ENCODE measurements around the gene DVL1. TPM values are rescaled to one million over a fixed set of nuclear protein-coding genes. Genes with fewer than 3 reads are reported as not detected.

The DVL1 gene
- total and polyA plus RNA-seq, 2 of the 13 experiments (the other 11 are each of a cell fraction or from before 2014, with no cell fraction given) = 30.8 to 60.4 TPM

DNA sequence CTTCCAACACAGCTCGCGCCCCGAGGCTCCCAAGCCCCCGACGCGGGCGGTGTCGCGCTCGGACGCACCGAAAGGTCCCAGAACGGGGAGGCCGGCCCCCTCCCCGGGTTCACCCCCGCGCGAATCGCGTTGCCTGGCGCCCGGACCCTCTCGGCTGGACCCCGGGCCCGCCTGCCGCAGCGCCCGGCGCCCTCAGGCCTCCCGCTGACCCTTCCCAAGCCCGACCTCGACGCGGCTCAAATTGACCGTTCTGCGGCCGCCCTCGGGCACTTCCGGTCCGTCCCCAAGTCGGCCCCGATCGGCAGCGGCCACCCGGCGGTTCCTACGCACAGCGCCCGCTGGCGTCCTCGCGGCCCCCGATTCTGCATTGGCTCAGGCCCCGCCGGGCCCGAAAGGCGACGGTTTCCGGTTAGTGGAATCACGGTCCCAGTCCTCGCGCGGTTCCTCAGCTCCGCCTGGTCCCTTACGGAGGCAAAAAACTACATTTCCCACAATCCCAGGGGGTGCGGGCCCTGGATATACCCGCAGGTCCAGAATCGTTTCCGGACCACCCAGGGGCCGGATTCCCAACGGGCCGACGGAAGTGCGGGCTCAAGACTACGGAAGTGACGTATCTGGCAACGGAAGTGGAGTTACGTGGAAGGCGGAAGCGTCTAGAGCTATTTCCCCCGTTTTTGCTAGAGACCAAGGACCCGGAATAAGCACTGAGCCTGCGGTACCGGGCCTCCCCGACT, 25.9 kb upstream of the DVL1 start, which contains the start of gene AURKAIP1 (continued):
- TF ChIP-seq KDM5B (CRISPR knock-in tag; IDR thresholded peaks at IDR 0.05; ENCODE audit: borderline replicate concordance) (peak; percentile 87; the same call in 1 of the 2 replicates), RFX5 (IDR thresholded peaks at IDR 0.05; ENCODE audit: low read depth, low read length) (peak; percentile 63; the same call in 1 of the 2 replicates), ZNF274 (CRISPR knock-in tag; IDR thresholded peaks at IDR 0.05) (peak; percentile 96), ZKSCAN8 (CRISPR knock-in tag; IDR thresholded peaks at IDR 0.05; ENCODE audit: borderline replicate concordance) (peak; percentile 89; the same call in 1 of the 2 replicates), ZNF781 (CRISPR knock-in tag; IDR thresholded peaks at IDR 0.05; ENCODE audit: borderline replicate concordance, not compliant biosample characterization) (no peak), THAP11 (CRISPR knock-in tag; IDR thresholded peaks at IDR 0.05) (peak; percentile 99), ERF (CRISPR knock-in tag; IDR thresholded peaks at IDR 0.05) (peak; percentile 94), ZNF780A (CRISPR knock-in tag; IDR thresholded peaks at IDR 0.05) (no peak), JUNB (CRISPR knock-in tag; IDR thresholded peaks at IDR 0.05; ENCODE audit: borderline replicate concordance) (no peak), ONECUT2 (CRISPR knock-in tag; IDR thresholded peaks at IDR 0.05) (no peak), NFATC3 (CRISPR knock-in tag; IDR thresholded peaks at IDR 0.05) (0 out of 2 replicates have a peak, but pooled peaks have one; percentile 49), POLR2G (IDR thresholded peaks at IDR 0.05; ENCODE audit: low read depth, low read length) (peak; percentile 74), ZNF33B (CRISPR knock-in tag; IDR thresholded peaks at IDR 0.05) (no peak; the same call in 1 of the 2 replicates), PTBP1 (IDR thresholded peaks at IDR 0.05; ENCODE audit: low read depth, low read length, poor library complexity, severe bottlenecking) (no peak), ZNF615 (CRISPR knock-in tag; IDR thresholded peaks at IDR 0.05; ENCODE audit: borderline replicate concordance) (no peak), ARID2 (CRISPR knock-in tag; IDR thresholded peaks at IDR 0.05; ENCODE audit: borderline replicate concordance) (peak; percentile 22; the same call in 1 of the 2 replicates), HCFC1 (IDR thresholded peaks at IDR 0.05; ENCODE audit: low read depth, low read length) (peak; percentile 95), ZKSCAN1 (IDR thresholded peaks at IDR 0.05; ENCODE audit: low read length) (peak; percentile 55; the same call in 1 of the 2 replicates), TBP (CRISPR knock-in tag; IDR thresholded peaks at IDR 0.05) (peak; percentile 72; the same call in 1 of the 2 replicates), SIX1 (CRISPR knock-in tag; IDR thresholded peaks at IDR 0.05; ENCODE audit: borderline replicate concordance) (peak; percentile 38; the same call in 1 of the 2 replicates), PRMT3 (CRISPR knock-in tag; IDR thresholded peaks at IDR 0.05; ENCODE audit: borderline replicate concordance, low read depth) (peak; percentile 65; the same call in 1 of the 2 replicates), NFRKB (IDR thresholded peaks at IDR 0.05) (no peak), ZNF354B (CRISPR knock-in tag; IDR thresholded peaks at IDR 0.05) (no peak)
- TF ChIP-seq, protein P1, sequence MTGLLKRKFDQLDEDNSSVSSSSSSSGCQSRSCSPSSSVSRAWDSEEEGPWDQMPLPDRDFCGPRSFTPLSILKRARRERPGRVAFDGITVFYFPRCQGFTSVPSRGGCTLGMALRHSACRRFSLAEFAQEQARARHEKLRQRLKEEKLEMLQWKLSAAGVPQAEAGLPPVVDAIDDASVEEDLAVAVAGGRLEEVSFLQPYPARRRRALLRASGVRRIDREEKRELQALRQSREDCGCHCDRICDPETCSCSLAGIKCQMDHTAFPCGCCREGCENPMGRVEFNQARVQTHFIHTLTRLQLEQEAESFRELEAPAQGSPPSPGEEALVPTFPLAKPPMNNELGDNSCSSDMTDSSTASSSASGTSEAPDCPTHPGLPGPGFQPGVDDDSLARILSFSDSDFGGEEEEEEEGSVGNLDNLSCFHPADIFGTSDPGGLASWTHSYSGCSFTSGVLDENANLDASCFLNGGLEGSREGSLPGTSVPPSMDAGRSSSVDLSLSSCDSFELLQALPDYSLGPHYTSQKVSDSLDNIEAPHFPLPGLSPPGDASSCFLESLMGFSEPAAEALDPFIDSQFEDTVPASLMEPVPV (CRISPR knock-in tag; IDR thresholded peaks at IDR 0.05) = peak; percentile 82; the same call in 1 of the 2 replicates
- TF ChIP-seq, protein P2, sequence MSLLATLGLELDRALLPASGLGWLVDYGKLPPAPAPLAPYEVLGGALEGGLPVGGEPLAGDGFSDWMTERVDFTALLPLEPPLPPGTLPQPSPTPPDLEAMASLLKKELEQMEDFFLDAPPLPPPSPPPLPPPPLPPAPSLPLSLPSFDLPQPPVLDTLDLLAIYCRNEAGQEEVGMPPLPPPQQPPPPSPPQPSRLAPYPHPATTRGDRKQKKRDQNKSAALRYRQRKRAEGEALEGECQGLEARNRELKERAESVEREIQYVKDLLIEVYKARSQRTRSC (CRISPR knock-in tag; IDR thresholded peaks at IDR 0.05; ENCODE audit: low read depth) = no peak
- TF ChIP-seq, protein P3, sequence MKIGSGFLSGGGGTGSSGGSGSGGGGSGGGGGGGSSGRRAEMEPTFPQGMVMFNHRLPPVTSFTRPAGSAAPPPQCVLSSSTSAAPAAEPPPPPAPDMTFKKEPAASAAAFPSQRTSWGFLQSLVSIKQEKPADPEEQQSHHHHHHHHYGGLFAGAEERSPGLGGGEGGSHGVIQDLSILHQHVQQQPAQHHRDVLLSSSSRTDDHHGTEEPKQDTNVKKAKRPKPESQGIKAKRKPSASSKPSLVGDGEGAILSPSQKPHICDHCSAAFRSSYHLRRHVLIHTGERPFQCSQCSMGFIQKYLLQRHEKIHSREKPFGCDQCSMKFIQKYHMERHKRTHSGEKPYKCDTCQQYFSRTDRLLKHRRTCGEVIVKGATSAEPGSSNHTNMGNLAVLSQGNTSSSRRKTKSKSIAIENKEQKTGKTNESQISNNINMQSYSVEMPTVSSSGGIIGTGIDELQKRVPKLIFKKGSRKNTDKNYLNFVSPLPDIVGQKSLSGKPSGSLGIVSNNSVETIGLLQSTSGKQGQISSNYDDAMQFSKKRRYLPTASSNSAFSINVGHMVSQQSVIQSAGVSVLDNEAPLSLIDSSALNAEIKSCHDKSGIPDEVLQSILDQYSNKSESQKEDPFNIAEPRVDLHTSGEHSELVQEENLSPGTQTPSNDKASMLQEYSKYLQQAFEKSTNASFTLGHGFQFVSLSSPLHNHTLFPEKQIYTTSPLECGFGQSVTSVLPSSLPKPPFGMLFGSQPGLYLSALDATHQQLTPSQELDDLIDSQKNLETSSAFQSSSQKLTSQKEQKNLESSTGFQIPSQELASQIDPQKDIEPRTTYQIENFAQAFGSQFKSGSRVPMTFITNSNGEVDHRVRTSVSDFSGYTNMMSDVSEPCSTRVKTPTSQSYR (CRISPR knock-in tag; IDR thresholded peaks at IDR 0.05; ENCODE audit: borderline replicate concordance) = peak; percentile 65; the same call in 1 of the 2 replicates

Data from HepG2 (cell line).